ENCODE results near the gene LRRC25.
"Not testable (repeated sequence)": the region's sequence is repeated elsewhere in the genome, so short reads cannot be mapped to it uniquely, and the experiment has no call there.

Gene LRRC25

DNA sequence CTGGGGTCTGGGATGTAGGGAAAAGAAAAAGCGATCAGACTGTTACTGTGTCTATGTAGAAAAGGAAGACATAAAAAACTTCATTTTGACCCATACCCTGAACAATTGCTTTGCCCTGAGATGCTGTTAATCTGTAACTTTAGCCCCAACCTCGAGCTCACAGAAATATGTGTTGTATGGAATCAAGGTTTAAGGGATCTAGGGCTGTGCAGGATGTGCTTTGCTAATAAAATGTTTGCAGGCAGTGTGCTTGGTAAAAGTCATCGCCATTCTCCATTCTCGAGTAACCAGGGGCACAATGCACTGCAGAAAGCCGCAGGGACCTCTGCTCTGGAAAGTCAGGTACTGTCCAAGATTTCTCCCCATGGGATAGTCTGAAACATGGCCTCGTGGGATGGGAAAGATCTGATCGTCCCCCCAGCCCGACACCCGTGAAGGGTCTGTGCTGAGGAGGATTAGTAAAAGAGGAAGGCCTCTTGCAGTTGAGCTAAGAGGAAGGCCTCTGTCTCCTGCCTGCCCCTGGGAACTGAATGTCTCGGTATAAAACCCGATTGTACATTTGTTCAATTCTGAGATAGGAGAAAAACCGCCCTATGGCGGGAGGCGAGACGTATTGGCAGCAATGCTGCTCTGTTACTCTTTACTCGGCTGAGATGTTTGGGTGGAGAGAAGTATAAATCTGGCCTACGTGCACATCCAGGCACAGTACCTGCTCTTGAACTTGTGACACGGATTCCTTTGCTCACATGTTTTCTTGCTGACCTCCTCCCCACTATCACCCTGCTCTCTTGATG, 5.2 kb upstream of the LRRC25 start:
- not testable (repeated sequence) for DNase-seq

DNA sequence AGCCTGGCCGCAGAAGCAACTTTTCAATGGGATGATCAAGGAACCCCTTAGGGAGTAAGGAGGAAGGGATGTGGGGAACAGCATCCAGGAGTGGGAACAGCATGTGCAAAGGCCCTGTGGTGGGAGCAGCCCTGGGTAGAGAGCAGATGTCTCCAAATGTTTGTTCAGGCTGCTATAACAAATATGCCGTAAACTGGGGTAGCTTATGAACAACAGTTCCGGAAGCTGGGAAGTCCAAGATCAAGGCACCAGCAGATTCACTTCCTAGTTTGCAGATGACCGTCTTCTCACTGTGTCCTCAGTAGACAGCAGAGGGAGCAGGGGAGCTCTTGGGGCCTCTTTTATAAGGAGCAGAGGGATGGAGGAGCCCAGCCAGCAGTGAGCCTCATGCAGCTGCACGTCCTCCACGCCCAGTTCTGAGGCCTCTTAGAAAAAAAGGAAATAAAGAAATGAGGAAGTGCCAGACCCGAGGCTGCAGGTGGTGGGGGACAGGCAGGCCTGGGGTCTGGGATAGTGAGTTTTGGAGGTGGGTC, 4.2 kb upstream of the LRRC25 start:
- DNase-seq = peak; percentile 72

GRCh38 chr19:18399008-18399407, 1.6 kb upstream of the LRRC25 start:
- DNase-seq = peak; percentile 56

DNA sequence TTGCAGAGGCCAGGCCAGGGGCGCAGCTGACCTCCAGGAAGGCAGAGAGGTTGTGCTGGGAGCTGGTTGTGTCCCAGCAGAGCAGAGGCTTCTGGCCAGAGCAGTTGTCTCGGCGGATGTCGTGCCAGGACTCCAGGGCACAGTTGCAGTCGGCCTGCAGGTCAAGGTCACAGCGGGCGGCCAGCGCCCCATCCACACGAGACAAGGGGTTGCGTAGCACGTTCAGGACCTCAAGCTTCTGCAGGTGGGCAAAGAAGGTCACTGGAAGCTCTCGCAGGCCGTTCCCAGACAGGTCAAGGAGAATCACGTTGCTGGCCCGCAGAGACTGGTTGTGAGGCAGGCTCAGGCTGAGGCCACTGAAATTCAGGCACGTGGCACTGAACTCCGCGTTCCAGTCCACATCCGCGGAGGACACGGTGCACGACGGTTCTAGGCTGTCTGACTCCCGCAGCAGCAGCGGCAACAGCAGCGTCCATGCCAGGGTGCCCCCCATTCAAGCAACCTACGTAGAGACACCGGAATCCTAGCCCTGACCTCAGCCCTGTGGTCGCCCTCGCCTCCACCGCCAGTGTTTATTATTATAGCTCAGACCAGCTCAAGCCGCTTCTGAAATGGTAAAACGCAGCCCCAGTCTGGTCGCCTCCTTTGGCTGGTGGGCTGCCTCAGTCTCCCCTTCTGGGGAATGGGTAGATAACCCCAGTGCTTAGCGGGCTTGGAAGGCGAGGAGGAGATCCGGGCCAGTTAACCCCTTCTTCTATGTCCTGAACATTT, 766 bp downstream of the LRRC25 start:
- no peak for DNase-seq

DNA sequence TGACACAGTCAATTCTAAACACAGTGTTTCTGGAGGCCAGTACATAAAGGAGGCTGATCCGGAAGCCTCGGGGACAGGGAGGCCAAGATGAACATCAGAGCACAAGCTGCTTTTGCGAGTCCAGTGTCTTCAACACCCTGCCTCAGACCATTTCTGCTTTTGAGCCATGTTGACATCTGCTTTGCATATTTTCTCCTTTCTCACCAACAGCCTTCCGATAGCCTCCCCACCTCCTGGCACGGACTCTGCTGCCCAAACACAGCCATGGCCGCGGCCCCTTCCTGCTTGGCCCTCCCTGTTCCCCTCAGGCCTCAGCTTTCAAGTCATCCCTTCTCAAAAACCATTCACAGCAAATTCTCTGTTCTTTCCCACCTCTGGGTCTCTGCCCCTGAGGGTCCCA, 3.6 kb downstream of the LRRC25 start:
- DNase-seq = no peak

DNA sequence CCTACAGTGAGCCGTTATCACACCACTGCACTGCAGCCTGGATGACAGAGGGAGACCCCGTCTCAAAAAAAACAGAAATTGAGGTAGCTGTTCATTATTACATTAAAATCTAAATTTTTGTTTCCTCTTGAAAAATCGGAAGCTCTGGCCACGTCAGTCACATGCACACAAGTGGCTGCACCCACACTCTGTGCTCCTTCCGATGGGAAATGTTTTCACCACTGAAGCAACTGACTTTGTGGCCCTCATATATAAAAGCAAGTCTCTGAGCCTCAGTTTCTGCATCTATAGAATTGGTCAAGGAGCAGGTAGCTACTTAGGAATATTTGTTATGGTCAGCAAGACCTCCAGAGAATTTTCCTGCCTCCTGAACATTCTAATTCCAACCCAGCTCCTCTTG, 4.5 kb downstream of the LRRC25 start:
- no peak for DNase-seq

- DNase-seq = no peak
Measured at GRCh38 chr19:18392417-18392816, 5.0 kb downstream of the LRRC25 start.

DNA sequence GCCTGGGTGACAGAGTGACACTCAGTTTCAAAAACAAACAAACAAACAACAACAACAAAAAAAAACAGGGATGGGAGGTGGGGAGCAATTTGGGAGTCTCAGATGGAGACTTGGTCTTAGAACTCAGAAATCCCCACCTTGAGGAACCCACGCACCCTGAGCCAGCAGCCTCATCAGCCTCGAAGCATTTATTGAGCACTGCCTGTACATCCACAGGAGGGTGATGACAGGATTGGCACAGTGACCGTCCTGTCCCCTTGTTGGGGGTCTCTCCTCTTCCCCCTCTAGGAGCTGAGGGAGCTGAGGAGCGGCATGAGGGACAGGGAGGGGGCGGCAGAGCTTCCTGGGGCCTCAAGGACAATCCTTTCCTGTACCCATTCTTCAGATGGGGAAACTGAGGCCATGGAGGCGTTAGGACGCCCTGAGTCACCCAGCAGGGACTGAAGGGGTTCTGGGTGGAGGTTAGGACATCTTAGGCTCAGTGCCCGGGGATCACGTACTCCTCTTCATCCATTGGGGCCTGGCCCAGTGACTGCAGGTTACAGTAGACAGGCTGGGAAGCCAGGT, 5.8 kb downstream of the LRRC25 start:
- no peak for DNase-seq

DNA sequence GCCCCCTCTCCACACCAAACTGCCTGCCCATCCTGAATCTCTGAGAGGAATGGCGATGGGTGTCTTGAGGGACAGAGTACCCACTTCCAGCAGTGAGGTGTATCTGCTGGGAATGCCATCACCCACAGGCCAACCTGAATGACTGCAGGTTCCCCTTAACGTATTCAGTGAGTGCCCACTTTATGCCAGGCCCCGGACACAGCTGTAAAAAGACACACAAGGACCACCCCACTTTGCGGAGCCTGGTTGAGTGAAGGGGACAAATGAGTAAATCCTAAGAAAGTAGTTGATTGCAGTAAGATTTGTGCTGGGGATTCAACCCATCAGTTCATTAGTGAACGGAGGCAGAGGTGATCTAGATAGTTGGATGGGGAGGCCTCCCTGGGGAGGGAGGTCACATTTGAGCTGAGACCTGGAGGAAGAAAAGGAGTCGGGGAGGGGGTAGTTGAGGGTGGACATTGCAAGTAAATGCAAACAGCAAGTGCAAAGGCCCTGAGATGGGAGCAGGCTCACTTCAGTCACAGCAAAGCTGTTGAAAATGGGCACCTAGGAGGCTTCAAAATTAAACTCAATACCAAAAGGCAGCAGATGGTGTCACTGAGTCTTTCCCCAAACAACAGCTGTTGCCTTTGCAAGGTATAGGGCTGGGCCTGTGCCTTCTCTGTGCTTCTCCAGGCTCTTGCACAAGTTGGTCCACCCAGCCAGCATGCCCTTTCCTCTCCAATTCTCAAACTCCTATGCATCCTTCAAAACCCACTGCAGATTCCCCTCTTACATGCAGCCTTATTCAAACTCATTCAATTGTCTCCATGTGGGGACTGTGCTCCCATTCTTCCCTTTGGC, 7.1 kb downstream of the LRRC25 start:
- DNase-seq = no peak

DNA sequence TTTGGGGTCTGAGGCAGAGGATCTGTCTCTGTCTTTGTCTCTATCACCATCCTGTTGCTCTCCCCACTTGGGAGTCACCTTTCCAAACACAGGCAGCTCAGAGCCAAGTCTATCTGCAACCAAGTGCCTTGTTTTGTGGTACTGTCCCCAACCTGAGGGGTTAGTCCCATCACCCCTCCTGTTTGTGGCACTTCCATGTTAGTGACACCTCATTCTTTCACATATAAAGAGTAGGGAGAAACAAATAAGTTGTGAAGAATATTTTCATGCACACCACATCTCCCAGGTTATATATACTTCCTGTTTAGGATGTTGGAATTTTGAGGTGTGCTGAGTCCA, 7.7 kb downstream of the LRRC25 start:
- DNase-seq = no peak

DNA sequence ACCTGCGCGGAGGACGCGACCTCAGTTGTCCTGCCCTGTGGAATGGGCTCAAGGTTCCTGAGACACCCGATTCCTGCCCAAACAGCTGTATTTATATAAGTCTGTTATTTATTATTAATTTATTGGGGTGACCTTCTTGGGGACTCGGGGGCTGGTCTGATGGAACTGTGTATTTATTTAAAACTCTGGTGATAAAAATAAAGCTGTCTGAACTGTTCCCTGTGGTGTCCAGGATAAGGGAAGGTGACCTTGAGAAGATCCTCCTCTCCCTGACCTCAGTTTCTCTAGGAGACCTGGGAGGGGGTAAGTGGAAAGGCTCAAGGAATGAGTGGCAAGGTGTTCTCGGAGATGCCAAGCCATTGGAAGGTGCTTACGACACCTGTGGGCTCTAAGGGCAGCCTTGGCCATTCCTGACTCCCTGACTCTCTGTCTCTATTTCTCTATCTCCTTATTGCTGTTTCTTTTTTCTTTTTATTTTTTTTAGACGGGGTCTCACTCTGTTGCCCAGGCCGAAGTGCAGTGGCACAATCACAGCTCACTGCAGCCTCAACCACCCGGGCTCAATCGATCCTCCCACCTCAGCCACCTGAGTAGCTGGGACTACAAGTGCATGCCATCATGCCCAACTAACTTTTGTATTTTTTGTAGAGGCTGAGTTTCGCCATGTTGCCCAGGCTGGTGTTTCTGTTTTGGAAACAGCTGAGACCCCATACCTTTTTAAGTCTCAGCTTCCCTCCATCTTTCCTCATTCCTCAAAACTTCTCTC, 8.3 kb downstream of the LRRC25 start:
- DNase-seq = no peak

- peak; percentile 66 for DNase-seq
Measured at GRCh38 chr19:18388100-18388959, 9.1 kb downstream of the LRRC25 start.

- DNase-seq = peak; percentile 56
Measured at GRCh38 chr19:18386543-18387271, 10.7 kb downstream of the LRRC25 start.

GRCh38 chr19:18385675-18386542, 11.5 kb downstream of the LRRC25 start, which contains the start of gene GDF15:
TSS of gene GDF15 (plus strand) at chr19:18386158. CDS start at chr19:18386190, 32 bp downstream.
- peak; percentile 43 for DNase-seq

DNA sequence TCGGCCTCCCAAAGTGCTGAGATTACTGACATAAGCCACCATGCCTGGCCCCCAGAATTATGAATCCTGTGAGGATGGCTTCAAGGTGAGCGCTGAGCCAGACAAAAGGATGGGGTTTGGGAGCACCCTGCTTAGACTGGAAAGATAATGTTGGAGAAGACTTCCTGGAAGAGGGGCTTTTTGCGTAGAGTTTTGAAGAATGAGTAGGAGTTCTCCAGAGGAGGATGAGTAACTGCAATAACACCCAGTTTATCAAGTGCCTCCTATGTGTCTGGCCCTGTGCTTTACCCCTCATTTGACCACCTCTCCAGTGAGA, 12.1 kb downstream of the LRRC25 start:
- no peak for DNase-seq

GRCh38 chr19:18384775-18385174, 12.6 kb downstream of the LRRC25 start:
- DNase-seq = no peak

DNA sequence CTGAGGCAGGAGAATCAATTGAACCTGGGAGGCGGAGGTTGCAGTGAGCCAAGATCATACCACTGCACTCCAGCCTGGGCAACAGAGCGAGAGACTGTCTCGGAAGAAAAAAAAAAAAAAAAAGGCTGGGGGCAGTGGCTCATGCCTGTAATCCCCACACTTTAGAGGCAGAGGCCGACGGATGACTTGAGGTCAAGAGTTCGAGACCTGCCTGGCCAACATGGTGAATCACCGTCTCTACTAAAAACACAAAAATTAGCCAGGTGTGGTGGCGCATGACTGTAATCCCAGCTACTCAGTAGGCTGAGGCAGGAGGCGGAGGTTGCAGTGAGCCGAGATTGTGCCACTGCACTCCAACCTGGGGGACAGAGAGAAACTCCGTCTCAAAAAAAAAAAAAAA, 13.8 kb downstream of the LRRC25 start:
- not testable (repeated sequence) for DNase-seq

- DNase-seq = no peak
Measured at GRCh38 chr19:18380843-18381242, 16.6 kb downstream of the LRRC25 start.

Measured in fibroblast of skin of back (primary cell).